Spinal cord (tissue), 10 donors: ENCODE data around the gene SLC35B4. TPM values are rescaled to one million over a fixed set of nuclear protein-coding genes. Genes with fewer than 3 reads are reported as not detected.
"Not testable (repeated sequence)": the region's sequence is repeated elsewhere in the genome, so short reads cannot be mapped to it uniquely, and the experiment has no call there.

Experiments
- DNase-seq, 6 donors: peaks; one replicate each; pipeline versions ENCODE4 v3.0.0 to v3.0.0-alpha.2; 2013 to 2015; ENCODE audit warnings: low spot score in 6 of 6, low read depth in 4 of 6
- H3K27ac ChIP-seq: one replicate; pipeline ENCODE4 v1.5.1; 2013; ENCODE audit warnings: low read depth, low read length, control low read depth
- H3K27me3 ChIP-seq: one replicate; pipeline ENCODE4 v1.6.1; 2013; ENCODE audit warnings: low read length; ENCODE audit not compliant: control insufficient read depth, insufficient read depth
- H3K36me3 ChIP-seq: one replicate; pipeline ENCODE4 v1.6.1; 2013; ENCODE audit warnings: low read length; ENCODE audit not compliant: control insufficient read depth, insufficient read depth
- H3K4me1 ChIP-seq: one replicate; pipeline ENCODE4 v1.6.1; 2013; ENCODE audit warnings: low read length; ENCODE audit not compliant: control insufficient read depth, insufficient read depth
- H3K4me3 ChIP-seq: one replicate; pipeline ENCODE4 v1.5.1; 2013; ENCODE audit warnings: low read depth, low read length, control low read depth
- H3K9me3 ChIP-seq: one replicate; pipeline ENCODE4 v1.6.1; 2013; ENCODE audit warnings: low read length; ENCODE audit not compliant: control insufficient read depth, insufficient read depth
- WGBS: methylation state at CpG from one replicate; pipeline ENCODE4 v1.1.5; 2013; ENCODE audit warnings: missing lambda C conversion rate; ENCODE audit not compliant: insufficient coverage; 5-methylcytosine and 5-hydroxymethylcytosine counted together
- polyA plus RNA-seq, 2 donors: library from polyadenylated mRNA; unstranded; fragments of 120-200 nt; gene quantifications; one replicate each; pipeline ENCODE4 v1.2.1, GENCODE V29; 2013; ENCODE audit not compliant: insufficient read length in 2 of 2
- total RNA-seq, 2 donors: library from RNA; depleted of rRNA in 1 of 2; stranded (reverse); fragments of 120-200 nt in 1 of 2; fragments of >200 nt in 1 of 2; gene quantifications; one replicate each; pipeline versions ENCODE4 v1.2.3 to v1.2.4, GENCODE V29; 2013 to 2014
- donor health status: healthy.

The SLC35B4 gene
- total and polyA plus RNA-seq, 4 donors = 20.4 to 30.1 (median 23.3) TPM

DNA sequence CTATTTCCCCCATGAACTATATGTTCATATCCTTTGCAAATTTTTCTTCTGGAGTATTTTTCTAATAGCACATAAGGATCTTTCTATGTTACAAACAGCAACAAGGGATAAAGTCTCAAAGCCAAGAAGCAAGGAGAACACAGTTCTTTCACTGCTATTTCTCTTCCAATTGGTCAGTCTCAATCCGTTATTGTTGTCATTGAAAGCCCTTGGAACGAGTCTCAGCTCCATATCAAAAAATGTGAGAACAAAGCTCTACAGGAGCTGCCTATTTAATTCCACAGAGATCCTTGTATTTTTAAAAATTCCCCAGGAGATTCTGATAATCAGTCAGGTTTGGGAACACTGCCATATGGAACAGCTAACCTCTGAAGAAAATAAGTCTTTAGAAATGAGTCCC lies 15.7 kb downstream of the SLC35B4 start:
- peak in 1 of 6 donors; percentile 32 for DNase-seq
- Histone ChIP-seq H3K9me3 (no peaks in the 10 kb centered on the region), H3K4me1 (no peaks in the 10 kb centered on the region), H3K4me3 (no peak overlapping the region), H3K27me3 (no peaks in the 10 kb centered on the region), H3K27ac (no peak overlapping the region), H3K36me3 (peaks cover 18% of the 10 kb centered on the region)
- WGBS = 31% methylated on average over 2 of the region's 2 CpGs

DNA sequence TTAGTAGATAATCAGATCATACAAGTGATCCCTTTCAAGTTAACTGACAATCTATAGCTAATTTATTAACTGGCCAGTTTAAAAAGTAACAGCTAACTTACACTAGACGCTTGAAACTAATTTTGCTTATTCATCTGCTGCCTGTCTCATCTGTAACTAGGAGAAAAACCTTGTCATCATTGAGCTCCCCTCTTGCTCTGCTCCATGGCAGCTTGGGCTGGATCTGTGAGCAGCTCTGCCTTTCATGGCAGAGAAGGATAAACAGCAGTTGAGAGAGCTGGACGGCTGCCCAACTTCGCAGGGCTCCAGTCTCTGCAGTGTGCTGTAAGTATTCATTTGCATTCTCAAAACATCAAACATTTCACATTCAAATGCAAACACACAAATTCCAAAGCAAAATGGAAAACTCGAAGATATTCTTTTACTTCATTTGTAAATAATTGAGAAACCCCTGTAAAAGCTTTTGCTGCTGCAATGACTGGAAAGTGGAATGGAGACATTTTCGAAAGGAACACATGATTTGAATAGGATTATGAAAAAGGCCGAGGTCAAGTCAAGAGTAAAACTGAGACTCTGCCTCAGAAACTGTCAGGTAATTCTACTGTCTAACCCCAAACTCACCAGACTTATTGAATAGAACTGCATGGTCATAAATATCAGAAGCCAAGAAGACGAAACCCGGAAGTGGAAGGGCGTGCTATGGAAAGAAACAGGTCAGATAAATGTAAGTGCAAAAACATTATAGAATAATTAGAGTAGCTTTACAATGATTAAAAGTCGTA lies 17.6 kb downstream of the SLC35B4 start:
- Histone ChIP-seq H3K36me3 (peaks cover 18% of the 10 kb centered on the region), H3K4me3 (no peak overlapping the region), H3K9me3 (no peaks in the 10 kb centered on the region), H3K27me3 (no peaks in the 10 kb centered on the region), H3K4me1 (no peaks in the 10 kb centered on the region), H3K27ac (no peak overlapping the region)
- 17% methylated on average over 1 of the region's 10 CpGs for WGBS
- DNase-seq = peak; percentile 47 to 96 (median 71)

GRCh38 chr7:134297489-134297888 lies 19.2 kb downstream of the SLC35B4 start:
- Histone ChIP-seq H3K27ac (no peak overlapping the region), H3K36me3 (peaks cover 23% of the 10 kb centered on the region), H3K27me3 (no peaks in the 10 kb centered on the region), H3K9me3 (no peaks in the 10 kb centered on the region), H3K4me3 (no peak overlapping the region), H3K4me1 (no peaks in the 10 kb centered on the region)
- WGBS = 86% methylated on average over 1 of the region's 2 CpGs
- DNase-seq = no peak

- H3K9me3 ChIP-seq, H3K27me3 ChIP-seq, H3K4me3 ChIP-seq, DNase-seq, H3K27ac ChIP-seq, H3K4me1 ChIP-seq: not testable (repeated sequence)
- H3K36me3 ChIP-seq = peaks cover 23% of the 10 kb centered on the region
- 100% methylated on average over 5 of the region's 7 CpGs for WGBS
These were observed 20.7 kb downstream of the SLC35B4 start for GRCh38 chr7:134295982-134296381.

- 73% methylated on average over 5 of the region's 12 CpGs for WGBS
These were observed 23.6 kb downstream of the SLC35B4 start for GRCh38 chr7:134293002-134293740.

DNA sequence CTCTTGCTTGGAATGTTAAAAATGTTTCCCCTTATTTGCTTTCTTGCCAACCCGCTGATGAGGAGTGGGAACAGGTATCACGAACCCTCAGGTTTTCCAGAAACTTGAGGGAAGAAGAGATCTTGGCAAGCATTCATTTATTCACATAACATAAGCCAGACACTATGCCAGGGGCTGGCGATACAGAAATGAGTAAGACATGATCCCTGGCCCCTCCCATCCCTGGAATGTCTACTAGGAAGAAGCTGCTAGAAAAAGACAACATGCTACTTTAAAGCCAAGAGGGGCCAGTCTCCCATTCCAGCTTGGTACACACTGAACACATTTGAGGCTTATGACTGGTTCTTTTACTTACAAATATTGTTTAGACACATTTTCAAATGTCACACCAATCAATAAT lies 26.4 kb downstream of the SLC35B4 start:
- DNase-seq = no peak
- no peaks in the 10 kb centered on the region for H3K9me3 ChIP-seq
- H3K4me1 ChIP-seq = no peaks in the 10 kb centered on the region
- peaks cover 17% of the 10 kb centered on the region for H3K36me3 ChIP-seq
- no peaks in the 10 kb centered on the region for H3K27me3 ChIP-seq
- no peak overlapping the region for H3K27ac ChIP-seq
- WGBS = no CpG with 5 or more reads among the region's 3 CpGs
- no peak overlapping the region for H3K4me3 ChIP-seq

More at GRCh38 chr7:134293002-134293740, 23.6 kb downstream of the SLC35B4 start:
- no peaks in the 10 kb centered on the region for H3K4me1 ChIP-seq
- H3K9me3 ChIP-seq = no peaks in the 10 kb centered on the region
- H3K4me3 ChIP-seq = no peak overlapping the region
- no peaks in the 10 kb centered on the region for H3K27me3 ChIP-seq
- peaks cover 23% of the 10 kb centered on the region for H3K36me3 ChIP-seq
- DNase-seq = peak in 1 of 6 donors; percentile 18
- H3K27ac ChIP-seq = no peak overlapping the region

GRCh38 chr7:134289841-134290240 lies 26.9 kb downstream of the SLC35B4 start:
- no peak for DNase-seq
- H3K27me3 ChIP-seq = no peaks in the 10 kb centered on the region
- no peaks in the 10 kb centered on the region for H3K9me3 ChIP-seq
- no peak overlapping the region for H3K4me3 ChIP-seq
- H3K4me1 ChIP-seq = no peaks in the 10 kb centered on the region
- no CpG with 5 or more reads among the region's 2 CpGs for WGBS
- peaks cover 15% of the 10 kb centered on the region for H3K36me3 ChIP-seq
- no peak overlapping the region for H3K27ac ChIP-seq

GRCh38 chr7:134289423-134289822 lies 27.3 kb downstream of the SLC35B4 start:
- WGBS = no CpG with 5 or more reads among the region's 7 CpGs
- no peaks in the 10 kb centered on the region for H3K27me3 ChIP-seq
- H3K4me3 ChIP-seq = no peak overlapping the region
- H3K4me1 ChIP-seq = no peaks in the 10 kb centered on the region
- no peaks in the 10 kb centered on the region for H3K9me3 ChIP-seq
- DNase-seq = peak in 1 of 6 donors; percentile 75
- H3K27ac ChIP-seq = no peak overlapping the region
- H3K36me3 ChIP-seq = peaks cover 11% of the 10 kb centered on the region

- H3K27me3 ChIP-seq = no peaks in the 10 kb centered on the region
- no peak overlapping the region for H3K27ac ChIP-seq
- no peaks in the 10 kb centered on the region for H3K9me3 ChIP-seq
- no peak for DNase-seq
- no peaks in the 10 kb centered on the region for H3K36me3 ChIP-seq
- H3K4me3 ChIP-seq = no peak overlapping the region
- no peaks in the 10 kb centered on the region for H3K4me1 ChIP-seq
- 20% methylated on average over 2 of the region's 12 CpGs for WGBS
These were observed 28.6 kb downstream of the SLC35B4 start for GRCh38 chr7:134287916-134288659.
